ENCODE measurements around the gene CTNNA2. TPM values are rescaled to one million over a fixed set of nuclear protein-coding genes. Genes with fewer than 3 reads are reported as not detected.

The CTNNA2 gene
- total and polyA plus RNA-seq, 12 donors = 0.12 to 5.0 (median 1.4) TPM; not detected in 1

DNA sequence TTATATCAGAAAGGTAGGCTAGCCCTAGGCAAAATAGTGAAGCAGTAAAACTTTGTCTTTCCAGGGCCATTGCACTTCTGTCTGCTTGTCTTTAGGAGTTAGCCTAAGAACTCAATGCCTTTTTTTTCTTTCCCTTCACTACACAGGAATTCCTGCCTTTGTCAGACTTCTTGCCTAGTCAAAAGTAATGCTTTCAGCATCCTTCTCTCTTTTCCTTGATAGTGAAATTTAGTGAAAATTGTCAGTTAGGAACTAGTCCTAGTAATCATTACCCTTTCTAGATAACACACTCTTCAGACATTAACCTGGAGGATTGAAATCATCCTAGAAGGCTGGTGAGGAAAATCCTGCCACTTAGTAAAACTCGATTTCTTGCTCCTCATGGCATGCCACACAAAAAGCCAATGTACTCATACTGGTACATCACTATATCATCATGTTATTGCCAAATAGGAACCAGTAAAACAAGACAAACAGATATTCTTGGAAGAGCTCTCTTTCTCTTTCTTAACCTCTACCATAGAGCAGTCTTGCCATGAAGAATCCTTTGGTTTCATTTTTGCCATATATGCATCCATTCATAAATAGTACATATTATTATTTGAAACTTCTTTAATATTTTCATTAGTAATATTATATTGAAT is 320.5 kb downstream of the CTNNA2 start:
- TF ChIP-seq POLR2A (IDR thresholded peaks at IDR 0.05) = no peak
- TF ChIP-seq, protein P1, sequence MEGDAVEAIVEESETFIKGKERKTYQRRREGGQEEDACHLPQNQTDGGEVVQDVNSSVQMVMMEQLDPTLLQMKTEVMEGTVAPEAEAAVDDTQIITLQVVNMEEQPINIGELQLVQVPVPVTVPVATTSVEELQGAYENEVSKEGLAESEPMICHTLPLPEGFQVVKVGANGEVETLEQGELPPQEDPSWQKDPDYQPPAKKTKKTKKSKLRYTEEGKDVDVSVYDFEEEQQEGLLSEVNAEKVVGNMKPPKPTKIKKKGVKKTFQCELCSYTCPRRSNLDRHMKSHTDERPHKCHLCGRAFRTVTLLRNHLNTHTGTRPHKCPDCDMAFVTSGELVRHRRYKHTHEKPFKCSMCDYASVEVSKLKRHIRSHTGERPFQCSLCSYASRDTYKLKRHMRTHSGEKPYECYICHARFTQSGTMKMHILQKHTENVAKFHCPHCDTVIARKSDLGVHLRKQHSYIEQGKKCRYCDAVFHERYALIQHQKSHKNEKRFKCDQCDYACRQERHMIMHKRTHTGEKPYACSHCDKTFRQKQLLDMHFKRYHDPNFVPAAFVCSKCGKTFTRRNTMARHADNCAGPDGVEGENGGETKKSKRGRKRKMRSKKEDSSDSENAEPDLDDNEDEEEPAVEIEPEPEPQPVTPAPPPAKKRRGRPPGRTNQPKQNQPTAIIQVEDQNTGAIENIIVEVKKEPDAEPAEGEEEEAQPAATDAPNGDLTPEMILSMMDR (IDR thresholded peaks at IDR 0.05) = no peak
- no peaks in the 10 kb centered on the region for H3K9me3 ChIP-seq (replicated peaks in 1 of 3)
- H3K27me3 ChIP-seq = no peaks in the 10 kb centered on the region
- no peak overlapping the region for H3K4me3 ChIP-seq
- DNase-seq = no peak
- H3K36me3 ChIP-seq (replicated peaks in 1 of 2) = no peaks in the 10 kb centered on the region
- 64 to 94% (median 67%) methylated on average over 1 of the region's 1 CpG for WGBS, 4 donors
- no peaks in the 10 kb centered on the region for H3K4me1 ChIP-seq (replicated peaks in 1 of 2)
- no peak overlapping the region for H3K27ac ChIP-seq
- intact Hi-C loops (cut with DNase I) = no loop called here

DNA sequence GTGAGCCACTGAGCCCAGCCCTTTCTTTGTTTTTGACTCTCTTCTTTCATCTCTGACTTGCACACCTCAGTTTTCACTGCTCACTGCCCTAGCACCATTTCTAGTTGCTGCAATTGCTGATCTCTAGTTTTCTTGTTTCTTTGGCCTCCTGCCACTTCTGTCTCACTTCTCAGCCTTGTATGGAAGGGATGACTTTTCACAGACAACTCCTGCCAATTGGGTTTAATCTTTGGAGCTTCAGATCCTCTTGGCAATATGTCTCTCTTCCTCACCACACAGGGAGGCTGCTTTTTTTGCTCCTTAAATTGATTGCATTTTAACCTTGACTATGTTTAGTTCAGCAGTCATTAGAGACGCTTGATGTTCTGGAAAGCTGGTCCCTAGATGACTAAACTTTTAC is 323.1 kb downstream of the CTNNA2 start:
- Histone ChIP-seq H3K36me3 (replicated peaks in 1 of 2) (no peaks in the 10 kb centered on the region), H3K9me3 (replicated peaks in 1 of 3) (no peaks in the 10 kb centered on the region), H3K4me1 (replicated peaks in 1 of 2) (no peaks in the 10 kb centered on the region), H3K27me3 (no peaks in the 10 kb centered on the region), H3K4me3 (no peak overlapping the region), H3K27ac (no peak overlapping the region)
- 49 to 77% (median 60%) methylated on average over 1 of the region's 1 CpG for WGBS, 4 donors
- intact Hi-C loops (cut with DNase I) = no loop called here
- TF ChIP-seq POLR2A (IDR thresholded peaks at IDR 0.05) = no peak
- TF ChIP-seq, protein P1 (IDR thresholded peaks at IDR 0.05) = no peak
- no peak for DNase-seq

DNA sequence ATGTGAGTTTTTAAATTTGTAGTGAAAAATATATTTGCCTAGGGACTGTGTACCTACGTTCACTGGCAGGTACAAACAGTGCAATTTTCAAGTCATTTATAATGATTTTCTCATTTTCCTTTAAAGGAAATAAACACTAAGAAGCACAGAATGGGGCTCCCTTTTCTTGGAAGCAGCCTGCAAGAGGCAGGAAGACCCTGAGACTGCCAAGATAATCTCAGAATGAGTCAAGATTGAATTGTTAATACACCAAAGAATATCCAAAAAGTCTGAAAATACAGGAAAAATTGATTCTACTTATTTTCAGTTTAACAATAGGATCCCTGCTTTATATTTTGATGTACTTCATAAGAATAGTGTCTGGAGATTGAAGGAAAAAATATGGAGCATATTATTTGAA is 331.2 kb downstream of the CTNNA2 start:
- Histone ChIP-seq H3K36me3 (replicated peaks in 1 of 2) (no peaks in the 10 kb centered on the region), H3K27ac (no peak overlapping the region), H3K9me3 (replicated peaks in 1 of 3) (no peaks in the 10 kb centered on the region), H3K4me3 (no peak overlapping the region), H3K27me3 (no peaks in the 10 kb centered on the region), H3K4me1 (replicated peaks in 1 of 2) (no peaks in the 10 kb centered on the region)
- intact Hi-C loops (cut with DNase I) = no loop called here
- WGBS, 4 donors = 50 to 63% (median 55%) methylated on average over 1 of the region's 1 CpG
- TF ChIP-seq POLR2A (IDR thresholded peaks at IDR 0.05) = no peak
- TF ChIP-seq, protein P1 (IDR thresholded peaks at IDR 0.05) = no peak
- DNase-seq = no peak

DNA sequence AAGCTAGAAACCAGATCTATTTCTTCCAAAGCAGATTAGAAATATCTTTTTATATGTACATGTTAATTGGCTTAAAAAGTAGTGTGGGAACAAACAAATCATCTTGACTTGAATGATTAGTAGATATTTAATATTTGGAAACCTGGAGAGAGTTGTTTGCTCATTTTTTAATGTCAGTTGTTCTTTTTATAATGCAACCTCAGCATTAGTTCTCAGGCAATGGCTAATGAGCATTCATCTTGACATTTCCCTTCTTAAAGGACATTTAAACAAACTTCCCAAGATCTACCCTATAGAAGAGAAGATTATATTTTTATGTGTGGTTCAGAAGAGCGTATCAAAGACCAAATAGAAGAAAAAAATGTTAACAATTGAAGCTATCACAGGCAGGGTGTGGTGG is 334.0 kb downstream of the CTNNA2 start:
- Histone ChIP-seq H3K4me3 (no peak overlapping the region), H3K4me1 (replicated peaks in 1 of 2) (no peaks in the 10 kb centered on the region), H3K36me3 (replicated peaks in 1 of 2) (no peaks in the 10 kb centered on the region), H3K27ac (no peak overlapping the region), H3K9me3 (replicated peaks in 1 of 3) (no peaks in the 10 kb centered on the region), H3K27me3 (no peaks in the 10 kb centered on the region)
- TF ChIP-seq POLR2A (IDR thresholded peaks at IDR 0.05) = no peak
- TF ChIP-seq, protein P1 (IDR thresholded peaks at IDR 0.05) = no peak
- intact Hi-C loops (cut with DNase I) = no loop called here
- no peak for DNase-seq
- WGBS, 4 donors = 62 to 88% (median 79%) methylated on average over 1 of the region's 1 CpG
